HG03196 (cell line): ENCODE results near the gene SEPTIN3.

ENCODE experiments used
- ATAC-seq: cut with Tn5 transposase; IDR thresholded peaks from one replicate; pipeline ENCODE4 v1.9.1; 2021; ENCODE audit not compliant: unreplicated experiment

Gene SEPTIN3

DNA sequence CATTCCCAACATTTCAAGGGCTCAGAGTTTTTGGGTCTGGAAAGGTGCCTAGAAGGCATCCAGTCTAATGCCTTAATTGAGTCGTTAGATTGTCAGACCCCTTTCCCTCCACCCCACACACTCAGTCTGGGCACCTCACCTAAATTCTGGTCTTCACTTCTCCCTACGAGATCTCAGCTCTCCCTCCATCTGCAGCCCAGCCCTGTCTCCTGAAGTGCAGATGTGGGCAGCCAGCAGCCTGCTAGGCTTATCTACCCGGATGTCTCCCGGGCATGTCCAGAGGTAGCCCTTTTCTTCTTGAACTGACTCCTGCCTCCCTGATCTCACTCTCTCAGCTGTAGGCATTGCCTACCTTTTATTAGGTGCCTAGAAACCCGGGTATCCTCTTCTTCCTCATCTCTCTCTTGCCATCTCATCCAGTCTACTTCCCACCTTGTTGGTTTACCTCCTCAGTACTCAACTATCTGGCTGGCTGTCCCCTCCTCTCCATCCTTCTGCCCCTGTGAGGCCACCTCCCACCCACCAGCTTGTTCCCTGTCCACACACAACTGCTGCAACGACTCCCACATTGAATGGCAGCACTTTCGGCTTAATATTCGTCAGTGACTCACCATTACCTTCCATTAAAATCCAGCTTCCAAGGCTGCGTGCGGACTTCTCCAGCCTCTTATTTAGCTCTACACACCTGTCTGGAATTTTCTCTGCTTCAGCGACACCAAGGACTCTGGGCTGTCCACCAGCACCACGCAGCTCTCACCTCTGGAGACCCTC lies 6.2 kb downstream of the SEPTIN3 start:
- ATAC-seq: no peak

- no peak for ATAC-seq
These were observed 7.0 kb downstream of the SEPTIN3 start for GRCh38 chr22:41976070-41976901.

DNA sequence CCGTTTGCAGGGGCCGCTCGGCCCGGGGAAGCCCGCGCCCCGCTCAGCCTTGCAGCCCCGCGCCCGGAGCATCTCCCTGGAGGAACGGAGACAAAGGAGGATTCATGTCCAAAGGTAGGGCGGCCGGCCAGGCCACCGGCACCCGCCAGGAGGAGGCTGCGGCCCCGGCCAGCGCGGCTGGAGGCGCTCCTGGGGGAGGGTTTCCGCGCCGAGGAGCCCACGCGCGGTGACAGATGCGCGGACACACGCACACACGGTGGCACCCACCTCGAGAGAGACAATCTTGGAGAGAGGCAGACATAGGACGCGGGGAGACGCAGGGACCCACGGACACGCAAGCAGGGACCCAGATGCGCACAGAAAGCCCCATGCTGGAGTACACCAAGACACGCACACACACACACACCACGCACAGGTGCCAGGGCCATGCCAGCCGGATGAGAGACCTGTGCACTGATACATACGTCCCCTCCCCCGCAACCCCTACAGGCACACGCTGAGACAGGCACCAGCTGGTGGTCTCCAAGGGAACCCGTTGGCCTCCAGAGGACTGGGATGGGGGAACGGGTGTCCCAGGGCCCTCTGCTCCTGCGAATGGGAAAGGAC lies 7.8 kb downstream of the SEPTIN3 start:
- ATAC-seq: no peak

DNA sequence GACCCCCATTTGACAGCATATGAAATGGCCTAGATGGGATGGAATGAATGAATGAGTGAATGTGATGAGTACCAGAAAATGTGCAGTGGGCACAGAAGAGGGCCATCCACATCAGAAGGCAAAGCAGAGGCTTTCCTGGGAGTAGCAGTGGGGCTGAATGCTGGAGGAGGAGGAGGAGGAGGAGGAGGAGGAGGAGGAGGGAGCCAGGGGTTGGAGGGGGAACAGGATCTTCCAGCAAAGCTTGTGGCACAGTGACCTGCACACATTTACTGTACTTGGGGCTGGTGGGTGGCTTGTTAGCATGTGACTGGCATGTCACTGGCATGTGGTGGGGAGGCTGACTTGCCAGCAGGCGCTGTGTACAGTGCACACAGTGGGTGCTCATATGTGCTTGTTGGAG lies 9.5 kb downstream of the SEPTIN3 start:
- ATAC-seq: no peak

GRCh38 chr22:41979423-41980250 lies 10.4 kb downstream of the SEPTIN3 start:
- ATAC-seq: no peak

DNA sequence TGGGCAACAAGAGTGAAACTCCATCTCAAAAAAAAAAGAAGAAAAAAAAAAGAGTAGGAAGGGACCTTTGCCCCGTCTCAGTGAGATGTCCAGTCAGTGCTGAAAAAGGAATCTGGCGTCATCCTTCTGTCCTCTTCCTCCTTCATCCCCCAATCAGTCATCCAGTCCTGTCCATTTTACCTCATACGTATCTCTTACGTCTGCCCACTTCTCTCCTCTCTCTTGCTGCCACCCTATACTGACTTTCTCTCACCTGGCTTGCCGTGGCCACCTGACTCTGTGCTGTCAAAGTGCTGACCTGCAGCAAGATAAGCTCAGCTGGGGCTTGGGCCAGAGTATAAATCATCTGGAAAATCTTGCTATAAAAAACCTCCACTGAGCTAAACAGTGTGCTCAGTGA lies 13.6 kb downstream of the SEPTIN3 start:
- no peak for ATAC-seq

DNA sequence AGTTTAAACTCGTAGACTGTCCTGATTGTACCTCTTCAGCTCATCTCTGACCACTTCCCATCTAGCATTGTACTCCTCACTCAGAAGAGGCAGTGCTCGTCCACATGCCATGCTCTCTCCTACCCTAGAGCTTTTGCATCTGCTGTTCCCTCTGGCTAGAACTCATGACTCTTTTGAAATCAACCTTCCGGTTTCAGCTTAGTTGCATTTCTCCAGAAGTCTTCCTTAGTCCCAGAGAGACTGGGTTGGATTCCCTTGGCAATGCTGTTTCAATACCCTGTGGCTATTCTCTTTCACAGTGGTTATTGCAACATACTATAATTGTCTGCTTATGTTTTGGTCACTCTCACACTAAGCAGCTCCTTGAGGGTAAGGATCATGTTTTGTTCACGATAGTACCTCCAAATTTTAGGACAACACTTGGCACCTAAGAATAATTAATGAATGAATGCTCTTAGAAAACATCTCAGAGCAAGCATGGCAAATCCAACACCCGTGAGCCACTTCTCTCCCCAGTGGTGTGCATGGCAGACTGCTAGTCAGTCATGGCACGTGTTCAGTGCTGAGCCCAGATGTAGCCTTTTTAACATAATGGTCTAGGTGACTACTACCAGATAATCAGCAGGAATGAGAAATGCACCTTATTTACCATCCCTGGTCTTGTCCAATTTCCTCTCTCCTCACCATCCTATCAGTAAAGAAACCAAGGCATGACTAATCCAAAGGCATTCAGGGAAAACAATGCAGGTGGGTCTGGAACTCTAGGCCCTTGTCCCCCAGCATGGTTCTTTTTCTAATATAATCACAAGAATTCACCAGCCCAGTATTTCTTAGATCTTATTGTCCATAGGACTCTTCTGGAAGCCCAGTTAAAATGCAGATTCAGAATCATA lies 14.5 kb downstream of the SEPTIN3 start:
- no peak for ATAC-seq

- ATAC-seq: no peak
These were observed 18.0 kb downstream of the SEPTIN3 start for GRCh38 chr22:41987276-41987675.

- no peak for ATAC-seq
These were observed 20.0 kb downstream of the SEPTIN3 start for GRCh38 chr22:41989246-41989645.

DNA sequence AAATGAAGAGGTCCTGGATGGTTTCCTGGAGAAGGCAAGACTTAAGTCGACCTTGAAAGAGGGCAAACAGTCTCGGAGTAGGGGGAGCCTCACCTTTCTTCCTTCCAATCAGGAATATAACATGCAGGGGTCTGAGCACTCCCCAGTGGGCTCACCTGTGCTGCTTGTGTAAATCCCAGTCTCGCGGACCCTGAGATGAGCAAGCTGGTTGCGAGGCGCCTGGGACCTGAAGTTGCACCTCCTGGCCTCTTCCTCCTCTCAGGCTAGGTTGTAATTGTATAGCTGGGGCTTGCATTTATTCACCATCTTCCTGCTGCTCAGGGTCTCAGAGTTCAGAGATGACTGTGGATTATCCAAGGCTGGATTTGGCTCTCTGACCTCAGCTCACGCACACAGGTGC lies 21.9 kb downstream of the SEPTIN3 start:
- ATAC-seq: no peak

- ATAC-seq: no peak
These were observed 23.3 kb downstream of the SEPTIN3 start for GRCh38 chr22:41992496-41992895.

GRCh38 chr22:41995211-41995610 lies 26.0 kb downstream of the SEPTIN3 start:
- no peak for ATAC-seq

DNA sequence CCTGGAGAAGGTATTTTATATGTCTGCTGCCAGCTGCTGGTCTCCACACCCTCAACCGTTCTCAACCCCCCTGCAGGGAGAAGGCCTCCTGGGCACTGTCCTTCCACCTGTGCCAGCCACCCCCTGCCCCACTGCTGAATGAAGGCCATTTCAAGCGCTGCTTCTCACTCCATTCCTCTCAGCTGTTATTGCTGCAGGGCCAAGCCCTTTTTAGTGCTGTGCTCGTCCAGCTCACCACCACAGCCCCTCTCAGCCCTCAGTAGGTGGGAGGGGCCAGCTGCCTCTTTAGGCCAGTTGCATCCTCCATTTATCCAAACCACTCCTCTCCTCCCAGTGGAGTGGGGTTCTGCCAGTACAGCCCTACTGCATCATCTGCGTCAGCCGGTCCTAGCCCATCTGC lies 27.6 kb downstream of the SEPTIN3 start:
- no peak for ATAC-seq

DNA sequence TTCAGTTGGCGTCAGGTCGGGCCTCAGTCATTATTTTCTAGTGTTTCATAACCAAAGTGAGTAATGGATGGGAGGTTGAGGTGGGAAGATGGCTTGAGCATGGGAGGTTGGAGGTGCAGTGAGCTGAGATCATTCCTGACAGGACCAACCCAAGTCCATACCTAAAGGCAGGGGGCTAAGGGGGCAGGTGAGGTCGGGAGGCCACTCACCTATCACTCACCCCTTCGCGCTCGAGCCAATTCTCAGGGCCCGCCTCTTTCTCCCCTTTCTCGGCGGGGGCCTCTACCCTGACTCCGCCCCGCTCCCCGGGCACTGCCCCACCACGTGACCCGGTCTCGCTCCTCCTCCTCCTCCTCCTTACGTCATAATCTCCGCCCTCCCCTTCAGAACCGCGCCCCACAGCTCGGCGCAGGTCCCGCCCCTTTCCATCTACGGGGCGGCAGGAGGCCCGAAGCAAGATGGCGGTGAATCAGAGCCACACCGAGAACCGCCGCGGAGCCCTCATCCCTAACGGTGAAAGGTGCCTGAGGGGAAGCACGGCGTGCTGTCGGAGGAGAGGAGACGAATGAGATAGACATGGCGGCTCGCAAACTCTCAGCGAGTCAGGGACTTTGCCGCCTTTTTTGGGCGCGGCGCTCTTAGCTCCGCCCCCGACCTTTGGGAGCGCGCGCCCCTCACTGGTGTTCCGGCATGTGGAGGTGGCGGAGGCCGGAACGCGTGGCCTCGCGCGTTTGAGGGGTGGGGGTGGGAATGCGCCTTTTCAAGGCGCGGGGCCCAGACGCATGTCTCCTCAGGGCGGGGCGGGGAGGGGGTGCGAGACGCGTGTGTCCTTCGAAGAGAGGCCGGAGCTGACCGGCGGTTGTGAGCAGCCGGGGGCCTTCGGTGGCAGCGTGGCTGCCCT lies 29.4 kb downstream of the SEPTIN3 start, which contains the start of gene WBP2NL:
TSS of gene WBP2NL (plus strand) at position 428 of the 901 bp plus-strand sequence. CDS start at position 459, 31 bp downstream.
- ATAC-seq: peak; percentile 82

- ATAC-seq: no peak
These were observed 31.2 kb downstream of the SEPTIN3 start for GRCh38 chr22:42000466-42000865.

DNA sequence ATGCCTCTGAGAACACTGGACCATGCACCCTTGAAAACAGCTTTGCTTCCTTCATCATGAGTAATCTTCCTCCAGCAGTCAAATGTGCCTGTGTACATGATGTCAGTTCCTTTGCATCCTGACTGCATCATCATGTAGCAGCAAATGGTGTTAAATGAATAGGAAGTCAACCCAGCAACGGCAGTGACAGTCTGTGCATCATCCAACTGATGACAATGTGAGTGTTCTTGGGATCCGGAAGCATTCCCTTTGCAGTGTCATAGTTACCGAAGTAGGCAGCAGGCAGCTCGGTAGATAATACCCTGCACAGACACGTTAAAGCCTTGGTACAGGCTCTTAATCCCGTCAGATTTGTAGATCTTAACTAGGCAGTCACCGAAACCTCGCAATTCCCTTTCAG lies 31.9 kb downstream of the SEPTIN3 start:
- no peak for ATAC-seq

DNA sequence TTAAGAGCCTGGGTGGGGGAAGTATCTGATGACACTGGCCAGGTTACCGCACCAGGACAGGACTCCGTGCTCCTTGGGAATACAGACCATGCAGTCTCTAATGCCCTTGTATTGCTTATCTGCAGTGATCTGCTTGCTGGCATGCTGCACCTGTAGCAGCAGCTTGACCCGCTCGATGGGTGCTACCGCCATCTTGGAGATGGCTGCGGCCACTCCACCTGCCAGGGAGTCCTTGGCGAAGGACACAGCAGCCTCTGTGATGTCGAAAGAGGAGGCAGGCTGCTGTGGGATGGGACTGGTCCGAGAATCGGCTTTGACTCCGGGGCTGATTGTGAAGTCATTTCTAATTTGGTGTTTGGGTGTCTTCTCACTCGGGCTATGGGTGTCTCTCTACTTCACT lies 32.5 kb downstream of the SEPTIN3 start:
- no peak for ATAC-seq

DNA sequence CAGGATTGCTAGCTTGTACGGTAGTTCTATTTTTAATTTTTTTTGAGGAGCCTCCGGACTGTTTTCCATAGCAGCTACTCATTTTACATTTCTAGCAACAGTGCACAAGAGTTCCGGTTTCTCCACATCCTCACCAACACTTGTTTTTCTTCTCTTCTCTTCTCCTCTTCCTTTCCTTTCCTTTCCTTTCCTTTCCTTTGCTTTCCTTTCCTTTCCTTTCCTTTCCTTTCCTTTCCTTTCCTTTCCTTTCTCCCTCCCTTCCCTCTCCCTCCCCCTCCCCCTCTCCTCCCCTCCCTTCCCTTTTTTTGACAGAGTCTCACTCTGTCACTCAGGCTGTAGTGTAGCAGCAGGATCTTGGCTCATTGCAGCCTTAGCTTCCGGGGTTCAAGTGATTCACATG lies 38.7 kb downstream of the SEPTIN3 start:
- no peak for ATAC-seq

DNA sequence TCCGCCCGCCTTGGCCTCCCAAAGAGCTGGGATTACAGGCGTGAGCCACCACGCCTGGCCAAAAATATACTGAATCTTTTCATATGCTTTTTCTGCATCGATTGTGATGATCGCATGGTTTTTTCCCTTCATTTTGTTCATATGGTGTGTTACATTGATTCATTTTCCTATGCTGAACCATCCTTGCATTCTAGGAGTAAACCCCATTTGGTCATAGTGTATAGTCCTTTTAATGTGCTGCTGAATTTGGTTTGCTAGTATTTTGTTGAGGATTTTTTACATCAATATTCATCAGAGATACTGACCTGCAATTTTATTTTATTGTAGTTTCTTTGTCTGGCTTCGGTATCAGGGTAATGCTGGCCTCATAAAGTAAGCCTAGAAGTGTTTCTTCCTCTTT lies 41.5 kb downstream of the SEPTIN3 start:
- ATAC-seq: no peak
